ENCODE results near the gene EFCAB6.
A peak's percentile ranks its signal among the peaks of the same experiment; 100 is the strongest.

Gene EFCAB6

GRCh38 chr22:43639228-43639948 lies 172.7 kb downstream of the EFCAB6 start:
- H3K9ac ChIP-seq (ENCODE audit: low read depth, low read length, poor library complexity), result no peak overlapping the region
- WGBS, 2 donors (ENCODE audit: extremely low coverage in 2 of 2, insufficient read length in 2 of 2, insufficient replicate concordance in 1 of 2), result no CpG with 5 or more reads among the region's 3 CpGs
- H3K23ac ChIP-seq (ENCODE audit: low read depth, low read length, poor library complexity), result no peak overlapping the region
- no peak overlapping the region for H3K18ac ChIP-seq (ENCODE audit: low read length)
- no peak overlapping the region for H2AK5ac ChIP-seq (ENCODE audit: low read depth, low read length)
- H4K8ac ChIP-seq (ENCODE audit: low read depth, low read length), result no peak overlapping the region
- no peak overlapping the region for H3K27ac ChIP-seq (replicated peaks; ENCODE audit: low read length)
- no peak overlapping the region for H3K14ac ChIP-seq (ENCODE audit: low read length)
- H2BK120ac ChIP-seq (ENCODE audit: low read depth, low read length), result no peak overlapping the region
- DNase-seq (ENCODE audit: low spot score), result no peak
- H2BK5ac ChIP-seq (ENCODE audit: low read length), result no peak overlapping the region
- no peak overlapping the region for H2AFZ ChIP-seq (ENCODE audit: low read length)
- no peaks in the 10 kb centered on the region for H3K36me3 ChIP-seq (replicated peaks in 1 of 2; ENCODE audit: control insufficient read depth in 2 of 2, insufficient read depth in 2 of 2, low read length in 2 of 2)
- H2BK15ac ChIP-seq (ENCODE audit: low read length), result no peak overlapping the region
- no peak overlapping the region for H2BK12ac ChIP-seq (ENCODE audit: low read length)
- peaks cover 0 to 7% of the 10 kb centered on the region in 2 donors for H3K4me1 ChIP-seq (ENCODE audit: control insufficient read depth in 2 of 2, insufficient read depth in 1 of 2, low read depth in 1 of 2, low read length in 2 of 2)
- peaks cover 4 to 7% of the 10 kb centered on the region in 2 donors for H3K9me3 ChIP-seq (replicated peaks in 1 of 2; ENCODE audit: control insufficient read depth in 2 of 2, insufficient read depth in 1 of 2, low read depth in 1 of 2, low read length in 2 of 2)
- H3K4me3 ChIP-seq (ENCODE audit: low read length in 2 of 2), result no peak overlapping the region
- no peaks in the 10 kb centered on the region for H3K27me3 ChIP-seq (ENCODE audit: control insufficient read depth in 3 of 3, insufficient read depth in 3 of 3, low read depth in 1 of 3, low read length in 3 of 3)
- H3K4me2 ChIP-seq (ENCODE audit: insufficient read depth, low read length, poor library complexity, severe bottlenecking), result no peak overlapping the region
- H4K91ac ChIP-seq (ENCODE audit: low read depth, low read length, poor library complexity), result no peak overlapping the region
- H3K79me1 ChIP-seq (ENCODE audit: low read depth, low read length), result no peaks in the 10 kb centered on the region
- H3K4ac ChIP-seq (ENCODE audit: low read length), result no peak overlapping the region

- Histone ChIP-seq H3K4me2 (ENCODE audit: insufficient read depth, low read length, poor library complexity, severe bottlenecking) (no peak overlapping the region), H3K4me3 (ENCODE audit: low read length in 2 of 2) (no peak overlapping the region), H3K14ac (ENCODE audit: low read length) (peak overlapping the region; percentile 14), H3K27me3 (ENCODE audit: control insufficient read depth in 3 of 3, insufficient read depth in 3 of 3, low read depth in 1 of 3, low read length in 3 of 3) (peaks cover 0 to 2% (median 0%) of the 10 kb centered on the region in 3 experiments), H3K27ac (replicated peaks; ENCODE audit: low read length) (no peak overlapping the region), H2BK5ac (ENCODE audit: low read length) (no peak overlapping the region), H2BK120ac (ENCODE audit: low read depth, low read length) (no peak overlapping the region), H3K9me3 (replicated peaks in 1 of 2; ENCODE audit: control insufficient read depth in 2 of 2, insufficient read depth in 1 of 2, low read depth in 1 of 2, low read length in 2 of 2) (peaks cover 4 to 7% of the 10 kb centered on the region in 2 donors), H2AK5ac (ENCODE audit: low read depth, low read length) (no peak overlapping the region), H2BK15ac (ENCODE audit: low read length) (no peak overlapping the region), H4K8ac (ENCODE audit: low read depth, low read length) (peak overlapping the region; percentile 84), H3K9ac (ENCODE audit: low read depth, low read length, poor library complexity) (no peak overlapping the region), H3K4me1 (ENCODE audit: control insufficient read depth in 2 of 2, insufficient read depth in 1 of 2, low read depth in 1 of 2, low read length in 2 of 2) (peaks cover 0 to 7% of the 10 kb centered on the region in 2 donors), H4K91ac (ENCODE audit: low read depth, low read length, poor library complexity) (no peak overlapping the region), H3K4ac (ENCODE audit: low read length) (no peak overlapping the region), H2AFZ (ENCODE audit: low read length) (peak overlapping the region; percentile 65), H3K23ac (ENCODE audit: low read depth, low read length, poor library complexity) (no peak overlapping the region), H3K18ac (ENCODE audit: low read length) (no peak overlapping the region), H3K79me1 (ENCODE audit: low read depth, low read length) (no peaks in the 10 kb centered on the region), H2BK12ac (ENCODE audit: low read length) (no peak overlapping the region), H3K36me3 (replicated peaks in 1 of 2; ENCODE audit: control insufficient read depth in 2 of 2, insufficient read depth in 2 of 2, low read length in 2 of 2) (no peaks in the 10 kb centered on the region)
- WGBS, 2 donors (ENCODE audit: extremely low coverage in 2 of 2, insufficient read length in 2 of 2, insufficient replicate concordance in 1 of 2), result no CpG with 5 or more reads among the region's 28 CpGs
- DNase-seq (ENCODE audit: low spot score), result no peak
These were observed 174.5 kb downstream of the EFCAB6 start for GRCh38 chr22:43637275-43638260.

- no peak overlapping the region for H2BK120ac ChIP-seq (ENCODE audit: low read depth, low read length)
- no peak overlapping the region for H4K91ac ChIP-seq (ENCODE audit: low read depth, low read length, poor library complexity)
- peaks cover 4 to 7% of the 10 kb centered on the region in 2 donors for H3K9me3 ChIP-seq (replicated peaks in 1 of 2; ENCODE audit: control insufficient read depth in 2 of 2, insufficient read depth in 1 of 2, low read depth in 1 of 2, low read length in 2 of 2)
- no peak overlapping the region for H3K4me3 ChIP-seq (ENCODE audit: low read length in 2 of 2)
- H2AK5ac ChIP-seq (ENCODE audit: low read depth, low read length), result no peak overlapping the region
- H3K36me3 ChIP-seq (replicated peaks in 1 of 2; ENCODE audit: control insufficient read depth in 2 of 2, insufficient read depth in 2 of 2, low read length in 2 of 2), result no peaks in the 10 kb centered on the region
- no peak overlapping the region for H3K27ac ChIP-seq (replicated peaks; ENCODE audit: low read length)
- no peak overlapping the region for H4K8ac ChIP-seq (ENCODE audit: low read depth, low read length)
- no peak overlapping the region for H2BK5ac ChIP-seq (ENCODE audit: low read length)
- no peak overlapping the region for H3K9ac ChIP-seq (ENCODE audit: low read depth, low read length, poor library complexity)
- H3K4me1 ChIP-seq (ENCODE audit: control insufficient read depth in 2 of 2, insufficient read depth in 1 of 2, low read depth in 1 of 2, low read length in 2 of 2), result peaks cover 0 to 7% of the 10 kb centered on the region in 2 donors
- no peak overlapping the region for H3K4me2 ChIP-seq (ENCODE audit: insufficient read depth, low read length, poor library complexity, severe bottlenecking)
- peaks cover 0 to 2% (median 0%) of the 10 kb centered on the region in 3 experiments for H3K27me3 ChIP-seq (ENCODE audit: control insufficient read depth in 3 of 3, insufficient read depth in 3 of 3, low read depth in 1 of 3, low read length in 3 of 3)
- no peaks in the 10 kb centered on the region for H3K79me1 ChIP-seq (ENCODE audit: low read depth, low read length)
- H2BK12ac ChIP-seq (ENCODE audit: low read length), result no peak overlapping the region
- no peak overlapping the region for H3K4ac ChIP-seq (ENCODE audit: low read length)
- H3K18ac ChIP-seq (ENCODE audit: low read length), result no peak overlapping the region
- DNase-seq (ENCODE audit: low spot score), result no peak
- WGBS, 2 donors (ENCODE audit: extremely low coverage in 2 of 2, insufficient read length in 2 of 2, insufficient replicate concordance in 1 of 2), result no CpG with 5 or more reads among the region's 13 CpGs
- no peak overlapping the region for H3K14ac ChIP-seq (ENCODE audit: low read length)
- no peak overlapping the region for H2BK15ac ChIP-seq (ENCODE audit: low read length)
- no peak overlapping the region for H3K23ac ChIP-seq (ENCODE audit: low read depth, low read length, poor library complexity)
- H2AFZ ChIP-seq (ENCODE audit: low read length), result no peak overlapping the region
These were observed 176.0 kb downstream of the EFCAB6 start for GRCh38 chr22:43636086-43636485.

- Histone ChIP-seq H3K9me3 (replicated peaks in 1 of 2; ENCODE audit: control insufficient read depth in 2 of 2, insufficient read depth in 1 of 2, low read depth in 1 of 2, low read length in 2 of 2) (peaks cover 0 to 7% of the 10 kb centered on the region in 2 donors), H3K14ac (ENCODE audit: low read length) (no peak overlapping the region), H3K79me1 (ENCODE audit: low read depth, low read length) (no peaks in the 10 kb centered on the region), H2BK15ac (ENCODE audit: low read length) (no peak overlapping the region), H3K27me3 (ENCODE audit: control insufficient read depth in 3 of 3, insufficient read depth in 3 of 3, low read depth in 1 of 3, low read length in 3 of 3) (peaks cover 0 to 2% (median 0%) of the 10 kb centered on the region in 3 experiments), H2AK5ac (ENCODE audit: low read depth, low read length) (no peak overlapping the region), H3K18ac (ENCODE audit: low read length) (no peak overlapping the region), H2BK120ac (ENCODE audit: low read depth, low read length) (no peak overlapping the region), H3K4me1 (ENCODE audit: control insufficient read depth in 2 of 2, insufficient read depth in 1 of 2, low read depth in 1 of 2, low read length in 2 of 2) (peaks cover 0 to 7% of the 10 kb centered on the region in 2 donors), H2AFZ (ENCODE audit: low read length) (no peak overlapping the region), H4K91ac (ENCODE audit: low read depth, low read length, poor library complexity) (no peak overlapping the region), H3K4ac (ENCODE audit: low read length) (no peak overlapping the region), H3K36me3 (replicated peaks in 1 of 2; ENCODE audit: control insufficient read depth in 2 of 2, insufficient read depth in 2 of 2, low read length in 2 of 2) (no peaks in the 10 kb centered on the region), H3K4me3 (ENCODE audit: low read length in 2 of 2) (no peak overlapping the region), H2BK5ac (ENCODE audit: low read length) (no peak overlapping the region), H3K9ac (ENCODE audit: low read depth, low read length, poor library complexity) (no peak overlapping the region), H2BK12ac (ENCODE audit: low read length) (no peak overlapping the region), H3K4me2 (ENCODE audit: insufficient read depth, low read length, poor library complexity, severe bottlenecking) (no peak overlapping the region), H3K23ac (ENCODE audit: low read depth, low read length, poor library complexity) (no peak overlapping the region), H3K27ac (replicated peaks; ENCODE audit: low read length) (no peak overlapping the region), H4K8ac (ENCODE audit: low read depth, low read length) (no peak overlapping the region)
- no CpG with 5 or more reads among the region's 9 CpGs for WGBS, 2 donors (ENCODE audit: extremely low coverage in 2 of 2, insufficient read length in 2 of 2, insufficient replicate concordance in 1 of 2)
- no peak for DNase-seq (ENCODE audit: low spot score)
These were observed 177.0 kb downstream of the EFCAB6 start for GRCh38 chr22:43635101-43635500.

Measured in neuronal stem cell (in vitro differentiated cells).